ES-I3 (cell line): Measurements from ENCODE around the gene SYTL3.
A peak's percentile ranks its signal among the peaks of the same experiment; 100 is the strongest.

Experiments used
- H3K36me3 ChIP-seq: 2 replicates; pipeline ENCODE4 v1.6.1; 2013; ENCODE audit warnings: mild to moderate bottlenecking, low read length, control low read depth, moderate library complexity; ENCODE audit not compliant: insufficient read depth
- H3K4me1 ChIP-seq: 2 replicates; pipeline ENCODE4 v1.6.1; 2013; ENCODE audit warnings: mild to moderate bottlenecking, control low read depth, low read length; ENCODE audit not compliant: insufficient read depth
- H3K9ac ChIP-seq: 2 replicates; pipeline ENCODE4 v1.6.1; 2013; ENCODE audit warnings: low read depth, mild to moderate bottlenecking, low read length, moderate library complexity
- H3K9me3 ChIP-seq: 2 replicates; pipeline ENCODE4 v1.6.1; 2013; ENCODE audit warnings: mild to moderate bottlenecking, low read length, moderate library complexity; ENCODE audit not compliant: control insufficient read depth, insufficient read depth

Gene SYTL3

GRCh38 chr6:158703837-158704822, 54.3 kb downstream of the SYTL3 start:
- Histone ChIP-seq H3K9ac (peak overlapping the region; percentile 26; the same call in 1 of the 2 replicates), H3K9me3 (no peaks in the 10 kb centered on the region), H3K4me1 (peaks cover 19% of the 10 kb centered on the region), H3K36me3 (no peaks in the 10 kb centered on the region)

GRCh38 chr6:158705386-158706126, 55.7 kb downstream of the SYTL3 start:
- Histone ChIP-seq H3K36me3 (no peaks in the 10 kb centered on the region), H3K4me1 (peaks cover 19% of the 10 kb centered on the region), H3K9me3 (no peaks in the 10 kb centered on the region), H3K9ac (no peak overlapping the region)

GRCh38 chr6:158706369-158706982, 56.6 kb downstream of the SYTL3 start:
- Histone ChIP-seq H3K4me1 (peaks cover 19% of the 10 kb centered on the region), H3K36me3 (no peaks in the 10 kb centered on the region), H3K9ac (no peak overlapping the region), H3K9me3 (no peaks in the 10 kb centered on the region)

GRCh38 chr6:158707120-158707820, 57.4 kb downstream of the SYTL3 start:
- no peak overlapping the region for H3K9ac ChIP-seq
- no peaks in the 10 kb centered on the region for H3K9me3 ChIP-seq
- H3K36me3 ChIP-seq = no peaks in the 10 kb centered on the region
- H3K4me1 ChIP-seq = peaks cover 19% of the 10 kb centered on the region

GRCh38 chr6:158707821-158708195, 58.0 kb downstream of the SYTL3 start:
- Histone ChIP-seq H3K9ac (no peak overlapping the region; the same call in 1 of the 2 replicates), H3K9me3 (no peaks in the 10 kb centered on the region), H3K4me1 (peaks cover 19% of the 10 kb centered on the region), H3K36me3 (no peaks in the 10 kb centered on the region)

- no peak overlapping the region; the same call in 1 of the 2 replicates for H3K9ac ChIP-seq
- no peaks in the 10 kb centered on the region for H3K36me3 ChIP-seq
- H3K9me3 ChIP-seq = no peaks in the 10 kb centered on the region
- peaks cover 19% of the 10 kb centered on the region for H3K4me1 ChIP-seq
These were observed 58.4 kb downstream of the SYTL3 start for GRCh38 chr6:158708239-158708638.

GRCh38 chr6:158709809-158710208, 60.0 kb downstream of the SYTL3 start:
- no peaks in the 10 kb centered on the region for H3K9me3 ChIP-seq
- no peak overlapping the region for H3K9ac ChIP-seq
- H3K4me1 ChIP-seq = peaks cover 19% of the 10 kb centered on the region
- H3K36me3 ChIP-seq = no peaks in the 10 kb centered on the region

- no peaks in the 10 kb centered on the region for H3K36me3 ChIP-seq
- no peak overlapping the region for H3K9ac ChIP-seq
- no peaks in the 10 kb centered on the region for H3K9me3 ChIP-seq
- H3K4me1 ChIP-seq = peaks cover 16% of the 10 kb centered on the region
These were observed 61.4 kb downstream of the SYTL3 start for GRCh38 chr6:158711264-158711663.

GRCh38 chr6:158713469-158713868, 63.6 kb downstream of the SYTL3 start:
- H3K4me1 ChIP-seq = peaks cover 4% of the 10 kb centered on the region; the same call in 1 of the 2 replicates

GRCh38 chr6:158714706-158715105, 64.9 kb downstream of the SYTL3 start:
- Histone ChIP-seq H3K9ac (no peak overlapping the region), H3K4me1 (peaks cover 4% of the 10 kb centered on the region; the same call in 1 of the 2 replicates), H3K36me3 (no peaks in the 10 kb centered on the region), H3K9me3 (no peaks in the 10 kb centered on the region)

More at GRCh38 chr6:158713469-158713868, 63.6 kb downstream of the SYTL3 start:
- Histone ChIP-seq H3K9me3 (no peaks in the 10 kb centered on the region), H3K36me3 (no peaks in the 10 kb centered on the region), H3K9ac (no peak overlapping the region)

- no peaks in the 10 kb centered on the region for H3K36me3 ChIP-seq
- H3K9ac ChIP-seq = no peak overlapping the region
- H3K9me3 ChIP-seq = no peaks in the 10 kb centered on the region
- H3K4me1 ChIP-seq = peaks cover 9% of the 10 kb centered on the region; the same call in 1 of the 2 replicates
These were observed 65.8 kb downstream of the SYTL3 start for GRCh38 chr6:158715330-158716311.

- no peaks in the 10 kb centered on the region for H3K36me3 ChIP-seq
These were observed 67.8 kb downstream of the SYTL3 start for GRCh38 chr6:158717341-158718330.

More at GRCh38 chr6:158717341-158718330, 67.8 kb downstream of the SYTL3 start:
- no peaks in the 10 kb centered on the region for H3K9me3 ChIP-seq
- H3K9ac ChIP-seq = no peak overlapping the region
- peaks cover 10% of the 10 kb centered on the region; the same call in 1 of the 2 replicates for H3K4me1 ChIP-seq
